ENCODE measurements around the gene RNF167. TPM values are rescaled to one million over a fixed set of nuclear protein-coding genes. Genes with fewer than 3 reads are reported as not detected.

RNF167 gene
- total and polyA plus RNA-seq, 2 of the 4 experiments (the other 2 are of a cell fraction) = 13.1 to 79.5 TPM

DNA sequence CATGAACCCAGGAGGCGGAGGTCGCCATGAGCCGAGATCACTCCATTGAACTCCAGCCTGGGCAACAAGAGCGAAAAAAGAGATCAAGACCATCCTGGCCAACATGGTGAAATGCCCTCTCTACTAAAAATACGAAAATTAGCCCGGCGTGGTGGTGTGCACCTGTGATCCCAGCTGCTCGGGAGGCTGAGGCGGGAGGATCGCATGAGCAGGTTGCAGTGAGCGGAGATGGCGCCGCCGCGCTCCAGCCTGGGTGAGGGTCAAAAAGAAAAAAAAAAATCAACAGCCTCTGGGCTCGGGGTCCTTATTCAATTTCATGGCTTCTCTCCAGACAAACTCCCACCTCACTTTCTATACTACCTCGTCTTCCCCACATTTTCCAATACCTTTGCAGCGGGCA lies 11.2 kb upstream of the RNF167 start:
- no peak overlapping the region for H2BK20ac ChIP-seq (ENCODE audit: low read depth, low read length)
- no peak overlapping the region for H3K4ac ChIP-seq (ENCODE audit: low read depth, low read length)
- no peak overlapping the region for H3K18ac ChIP-seq (ENCODE audit: low read depth, low read length)
- H3K9ac ChIP-seq (ENCODE audit: low read depth, low read length) = no peak overlapping the region
- dilution Hi-C loops (cut with HindIII; ENCODE audit: low sequenced_read_pairs, unreplicated experiment) (no loop called here), in situ Hi-C loops (cut with MboI; ENCODE audit: low sequenced_read_pairs) (no loop called here), intact Hi-C loops (cut with micrococcal nuclease) (no loop called here)
- no peaks in the 10 kb centered on the region for H3K27me3 ChIP-seq (ENCODE audit: control insufficient read depth, insufficient read depth, low read length)
- no peak overlapping the region for H2AK5ac ChIP-seq (ENCODE audit: low read depth, low read length)
- peaks cover 5% of the 10 kb centered on the region; the same call in 1 of the 2 replicates for H3K9me1 ChIP-seq (ENCODE audit: insufficient read depth, low read length)
- H3K4me2 ChIP-seq (ENCODE audit: low read depth, low read length) = no peak overlapping the region
- H2AFZ ChIP-seq (replicated peaks; ENCODE audit: low read length, poor library complexity) = no peak overlapping the region
- H4K5ac ChIP-seq (ENCODE audit: low read depth, low read length) = no peak overlapping the region
- BruUV-seq (replicated peaks) = no TSS peak
- DNase-seq (no peak), ATAC-seq (ENCODE audit: low read depth) (no peak)
- H3K23ac ChIP-seq (ENCODE audit: low read depth, low read length) = no peak overlapping the region
- POLR2A ChIA-PET (ENCODE audit: unreplicated experiment) = no interaction called here
- H2BK120ac ChIP-seq (ENCODE audit: low read depth, low read length) = no peak overlapping the region
- H3K36me3 ChIP-seq (ENCODE audit: control insufficient read depth, insufficient read depth, low read length) = peaks cover 1% of the 10 kb centered on the region; the same call in 1 of the 2 replicates
- no peak overlapping the region for H4K91ac ChIP-seq (ENCODE audit: insufficient read depth, low read depth, low read length)
- H3K14ac ChIP-seq (replicated peaks; ENCODE audit: low read depth, low read length) = no peak overlapping the region
- CTCF ChIA-PET = no interaction called here
- H3K4me1 ChIP-seq (ENCODE audit: control insufficient read depth, insufficient read depth, low read length) = no peaks in the 10 kb centered on the region; the same call in 1 of the 2 replicates
- H2AK9ac ChIP-seq (replicated peaks; ENCODE audit: low read depth, low read length, poor library complexity) = no peak overlapping the region
- no peak overlapping the region for H4K8ac ChIP-seq (ENCODE audit: low read depth in 2 of 2, low read length in 2 of 2)
- no peak overlapping the region for H3K56ac ChIP-seq (ENCODE audit: extremely low read depth, insufficient read depth, low read length)
- 95 to 100% methylated on average over 1 to 7 of the region's 18 CpGs for WGBS, 2 experiments (ENCODE audit: extremely low coverage in 2 of 2, insufficient read length in 1 of 2)
- TF ChIP-seq MAFK (IDR thresholded peaks at IDR 0.05; ENCODE audit: low read depth, low read length) = no peak
- TF ChIP-seq CEBPB (IDR thresholded peaks at IDR 0.05; ENCODE audit: low read depth, low read length) = no peak
- no peak for TF ChIP-seq FOS (IDR thresholded peaks at IDR 0.05; ENCODE audit: low read depth, low read length)
- no peak for TF ChIP-seq NFE2L2 (IDR thresholded peaks at IDR 0.05; ENCODE audit: low read depth, low read length)
- TF ChIP-seq USF2 (IDR thresholded peaks at IDR 0.05; ENCODE audit: low read depth, low read length) = no peak
- TF ChIP-seq, protein P1, sequence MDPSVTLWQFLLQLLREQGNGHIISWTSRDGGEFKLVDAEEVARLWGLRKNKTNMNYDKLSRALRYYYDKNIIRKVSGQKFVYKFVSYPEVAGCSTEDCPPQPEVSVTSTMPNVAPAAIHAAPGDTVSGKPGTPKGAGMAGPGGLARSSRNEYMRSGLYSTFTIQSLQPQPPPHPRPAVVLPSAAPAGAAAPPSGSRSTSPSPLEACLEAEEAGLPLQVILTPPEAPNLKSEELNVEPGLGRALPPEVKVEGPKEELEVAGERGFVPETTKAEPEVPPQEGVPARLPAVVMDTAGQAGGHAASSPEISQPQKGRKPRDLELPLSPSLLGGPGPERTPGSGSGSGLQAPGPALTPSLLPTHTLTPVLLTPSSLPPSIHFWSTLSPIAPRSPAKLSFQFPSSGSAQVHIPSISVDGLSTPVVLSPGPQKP (IDR thresholded peaks at IDR 0.05; ENCODE audit: borderline replicate concordance, low read depth, low read length) = no peak
- no peak for TF ChIP-seq RAD21 (IDR thresholded peaks at IDR 0.05; ENCODE audit: low read length)
- no peak for TF ChIP-seq MAZ (IDR thresholded peaks at IDR 0.05; ENCODE audit: borderline replicate concordance, low read depth, low read length)
- no peak for TF ChIP-seq RFX5 (IDR thresholded peaks at IDR 0.05; ENCODE audit: low read depth, low read length)
- TF ChIP-seq CHD1 (IDR thresholded peaks at IDR 0.05; ENCODE audit: low read depth, low read length) = no peak
- TF ChIP-seq RCOR1 (IDR thresholded peaks at IDR 0.05; ENCODE audit: insufficient replicate concordance, low read length) = no peak
- TF ChIP-seq BHLHE40 (IDR thresholded peaks at IDR 0.05; ENCODE audit: low read depth, low read length) = no peak
- TF ChIP-seq MXI1 (IDR thresholded peaks at IDR 0.05; ENCODE audit: borderline replicate concordance, low read depth, low read length) = no peak
- no peak for TF ChIP-seq SMC3 (IDR thresholded peaks at IDR 0.05; ENCODE audit: low read depth, low read length)
- TF ChIP-seq POLR2A (IDR thresholded peaks at IDR 0.05; ENCODE audit: low read depth, low read length) = no peak
- TF ChIP-seq, protein P2, sequence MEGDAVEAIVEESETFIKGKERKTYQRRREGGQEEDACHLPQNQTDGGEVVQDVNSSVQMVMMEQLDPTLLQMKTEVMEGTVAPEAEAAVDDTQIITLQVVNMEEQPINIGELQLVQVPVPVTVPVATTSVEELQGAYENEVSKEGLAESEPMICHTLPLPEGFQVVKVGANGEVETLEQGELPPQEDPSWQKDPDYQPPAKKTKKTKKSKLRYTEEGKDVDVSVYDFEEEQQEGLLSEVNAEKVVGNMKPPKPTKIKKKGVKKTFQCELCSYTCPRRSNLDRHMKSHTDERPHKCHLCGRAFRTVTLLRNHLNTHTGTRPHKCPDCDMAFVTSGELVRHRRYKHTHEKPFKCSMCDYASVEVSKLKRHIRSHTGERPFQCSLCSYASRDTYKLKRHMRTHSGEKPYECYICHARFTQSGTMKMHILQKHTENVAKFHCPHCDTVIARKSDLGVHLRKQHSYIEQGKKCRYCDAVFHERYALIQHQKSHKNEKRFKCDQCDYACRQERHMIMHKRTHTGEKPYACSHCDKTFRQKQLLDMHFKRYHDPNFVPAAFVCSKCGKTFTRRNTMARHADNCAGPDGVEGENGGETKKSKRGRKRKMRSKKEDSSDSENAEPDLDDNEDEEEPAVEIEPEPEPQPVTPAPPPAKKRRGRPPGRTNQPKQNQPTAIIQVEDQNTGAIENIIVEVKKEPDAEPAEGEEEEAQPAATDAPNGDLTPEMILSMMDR (conservative IDR thresholded peaks at IDR 0.05; ENCODE audit: low read depth, low read length) = no peak
- H3K9me3 ChIP-seq (ENCODE audit: control insufficient read depth, insufficient read depth, low read length) = no peaks in the 10 kb centered on the region
- no peak overlapping the region for H3K27ac ChIP-seq (ENCODE audit: insufficient read depth, low read length)
- H3K79me1 ChIP-seq (ENCODE audit: low read depth in 1 of 2, low read length in 2 of 2) = no peaks in the 10 kb centered on the region
- no peak overlapping the region for H2BK15ac ChIP-seq (ENCODE audit: low read depth, low read length)
- H4K20me1 ChIP-seq (ENCODE audit: insufficient read depth, low read length) = no peaks in the 10 kb centered on the region
- H3K4me3 ChIP-seq (ENCODE audit: insufficient read depth, low read depth, low read length) = no peak overlapping the region
- H2BK5ac ChIP-seq (ENCODE audit: low read depth, low read length, poor library complexity, severe bottlenecking) = no peak overlapping the region
